HG03066 (cell line): Measurements from ENCODE around the gene GOLGA8M.
"Not testable (repeated sequence)": the region's sequence is repeated elsewhere in the genome, so short reads cannot be mapped to it uniquely, and the experiment has no call there.

Experiments
- ATAC-seq: cut with Tn5 transposase; IDR thresholded peaks from one replicate; pipeline ENCODE4 v1.9.1; 2021; ENCODE audit warnings: low read depth; ENCODE audit not compliant: unreplicated experiment

GOLGA8M gene

DNA sequence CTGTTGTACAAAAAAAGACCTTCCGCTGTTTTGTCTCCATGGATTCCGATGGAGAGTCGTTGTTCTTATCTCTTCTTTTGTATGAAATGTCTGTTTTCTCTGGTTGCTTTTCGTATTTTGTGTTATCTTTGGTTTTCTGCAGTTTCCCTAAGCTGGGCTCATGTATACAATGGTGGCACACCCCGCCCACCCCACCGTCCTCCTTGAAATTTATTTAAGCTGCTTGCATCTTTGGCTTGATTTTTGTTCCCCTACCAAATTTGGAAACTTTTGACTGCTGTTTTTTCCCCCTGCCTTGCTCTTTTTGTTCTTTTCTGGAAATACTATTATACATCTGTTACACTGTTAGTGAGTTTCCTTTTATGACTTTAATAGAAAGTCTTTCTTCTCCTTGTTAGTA, 47.6 kb downstream of the GOLGA8M start:
- ATAC-seq = not testable (repeated sequence)

DNA sequence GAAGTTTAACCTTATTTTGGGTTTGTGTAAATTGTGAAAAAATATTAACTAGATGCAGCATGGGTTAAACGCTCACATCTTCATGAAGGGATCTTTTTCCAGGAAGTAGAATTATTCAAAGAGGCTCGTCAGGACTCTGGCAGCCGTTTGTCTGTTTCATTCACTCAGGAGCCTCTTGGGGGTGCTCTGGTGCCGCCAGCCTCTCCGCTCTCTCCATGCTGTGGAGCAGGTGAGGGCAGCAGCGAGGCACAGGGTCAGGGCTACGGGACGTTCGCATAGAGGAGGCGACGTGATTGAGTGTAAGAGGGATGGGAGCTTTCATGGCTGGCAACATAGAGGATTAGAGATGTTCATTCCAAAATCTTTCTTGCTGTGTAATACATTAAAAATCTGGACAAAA, 48.5 kb downstream of the GOLGA8M start:
- ATAC-seq = not testable (repeated sequence)

DNA sequence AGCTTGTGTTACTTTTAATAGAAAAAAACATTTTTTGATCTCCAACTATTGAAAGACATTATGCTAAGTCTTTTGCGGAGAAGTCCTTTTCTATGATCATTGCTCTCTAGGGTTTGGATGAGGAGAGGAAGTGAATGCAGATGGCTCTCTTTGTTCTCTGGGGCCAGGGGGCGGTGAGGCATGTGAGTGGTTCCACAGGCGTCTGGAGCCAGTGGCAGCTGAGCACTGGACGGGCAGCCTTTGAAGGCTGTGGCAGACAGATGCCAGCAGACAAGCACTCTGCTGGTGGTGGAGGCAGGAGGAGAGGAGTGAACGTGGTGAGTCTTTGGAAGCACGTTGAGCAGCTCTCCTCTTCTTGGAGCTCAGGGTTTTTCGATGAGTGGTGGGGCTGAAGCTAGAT, 51.5 kb downstream of the GOLGA8M start:
- ATAC-seq = not testable (repeated sequence)

DNA sequence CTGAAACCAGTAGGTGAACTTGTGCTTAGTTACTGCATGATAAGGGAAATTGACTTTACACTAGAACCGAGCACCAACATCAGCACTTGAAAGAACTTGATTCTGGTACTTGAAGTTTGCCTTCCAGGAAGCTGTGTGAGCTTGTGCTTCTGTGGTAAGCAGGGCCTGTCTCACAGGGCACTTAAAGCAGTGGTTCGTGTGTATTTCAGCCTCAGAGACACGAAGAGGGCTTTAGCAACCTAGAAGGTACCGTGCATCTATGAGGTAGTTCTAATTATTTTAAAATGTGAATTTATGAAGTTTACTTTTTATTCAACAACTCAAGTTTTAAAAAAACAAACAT, 56.2 kb downstream of the GOLGA8M start:
- ATAC-seq = not testable (repeated sequence)

DNA sequence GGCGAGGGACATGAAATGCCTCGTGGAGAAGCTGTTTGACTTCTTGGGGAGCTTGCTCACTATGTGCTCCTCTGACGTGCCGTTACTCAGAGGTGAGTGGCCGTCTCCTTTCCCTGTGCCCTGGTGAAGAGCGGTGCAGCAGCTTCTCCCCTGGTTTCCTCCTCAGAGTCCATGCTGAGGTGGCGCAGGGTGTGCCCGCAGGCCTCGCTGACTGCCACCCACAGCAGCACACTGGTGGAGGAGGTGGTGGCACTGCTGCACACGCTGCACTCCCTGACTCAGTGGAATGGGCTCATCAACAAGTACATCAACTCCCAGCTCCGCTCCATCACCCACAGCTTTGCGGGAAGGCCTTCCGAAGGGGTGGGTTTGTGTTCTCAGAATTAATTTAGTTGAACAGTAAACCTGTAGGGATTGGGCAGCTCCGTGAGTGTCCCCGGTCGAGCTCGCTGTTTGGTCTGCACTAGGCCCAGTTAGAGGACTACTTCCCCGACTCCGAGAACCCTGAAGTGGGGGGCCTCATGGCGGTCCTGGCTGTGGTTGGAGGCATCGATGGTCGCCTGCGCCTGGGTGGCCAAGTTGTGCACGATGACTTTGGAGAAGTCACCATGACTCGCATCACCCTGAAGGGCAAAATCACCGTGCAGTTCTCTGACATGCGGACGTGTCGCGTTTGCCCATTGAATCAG, 56.7 kb downstream of the GOLGA8M start:
- ATAC-seq = not testable (repeated sequence)

DNA sequence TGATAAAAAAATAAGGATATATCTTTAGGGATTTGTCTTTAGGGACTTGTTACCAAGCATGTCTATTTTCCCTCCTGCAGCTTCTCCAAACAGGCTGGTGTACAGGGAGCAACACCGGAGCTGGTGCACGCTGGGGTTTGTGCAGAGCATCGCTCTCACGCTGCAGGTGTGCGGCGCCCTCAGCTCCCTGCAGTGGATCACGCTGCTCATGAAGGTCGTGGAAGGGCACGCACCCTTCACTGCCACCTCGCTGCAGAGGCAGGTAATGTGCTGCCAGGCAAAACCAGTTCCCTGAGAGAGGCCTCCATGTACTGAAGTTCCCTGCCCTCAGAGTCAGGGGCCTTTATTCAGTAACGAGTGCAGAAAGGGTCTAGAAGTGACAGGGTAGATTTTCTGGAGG, 58.0 kb downstream of the GOLGA8M start:
- not testable (repeated sequence) for ATAC-seq

DNA sequence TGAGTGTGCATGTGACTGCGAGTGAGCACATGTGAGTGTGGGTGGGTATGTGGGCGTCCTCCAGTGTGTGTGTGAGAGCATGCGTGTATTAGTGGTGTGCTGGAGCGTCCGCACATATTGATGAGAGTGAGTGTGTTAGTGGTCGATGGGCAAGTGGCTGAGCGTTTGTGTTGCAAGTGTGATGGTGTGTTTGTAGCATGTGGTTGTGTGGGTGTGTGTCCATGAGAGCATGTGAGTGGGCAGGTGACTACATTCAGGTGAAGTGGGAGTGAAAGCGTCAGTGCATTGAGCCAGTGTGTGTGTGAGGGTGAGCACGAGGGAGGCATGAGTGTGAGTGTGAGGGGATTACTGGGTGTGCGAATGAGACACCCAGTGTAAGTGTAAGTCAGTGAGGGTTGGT, 59.7 kb downstream of the GOLGA8M start:
- ATAC-seq = not testable (repeated sequence)
